Measurements from ENCODE around the gene RAB6D.
"Not testable (repeated sequence)": the region's sequence is repeated elsewhere in the genome, so short reads cannot be mapped to it uniquely, and the experiment has no call there.

Gene RAB6D

DNA sequence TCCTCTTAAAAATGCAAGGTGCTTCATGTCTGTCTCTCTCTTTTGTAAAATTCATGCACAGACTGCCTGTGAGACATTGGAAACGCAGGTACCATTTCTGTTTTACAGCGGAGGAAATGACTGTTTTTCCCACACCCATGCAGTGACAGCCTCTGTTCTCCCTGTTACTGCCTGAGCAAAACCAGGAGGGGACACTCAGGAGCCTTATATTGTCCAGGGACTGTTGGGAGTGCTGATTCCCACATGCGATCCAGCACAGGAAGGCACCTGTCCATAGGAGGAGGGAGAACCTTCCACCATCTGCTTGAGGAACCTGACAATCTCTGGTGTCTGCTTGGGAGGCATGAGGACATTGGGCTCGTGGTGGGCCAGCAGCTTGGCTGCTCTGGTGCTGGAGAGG, 36.9 kb upstream of the RAB6D start:
- DNase-seq (ENCODE audit: low read depth) = no peak
- TF ChIP-seq, protein P1, sequence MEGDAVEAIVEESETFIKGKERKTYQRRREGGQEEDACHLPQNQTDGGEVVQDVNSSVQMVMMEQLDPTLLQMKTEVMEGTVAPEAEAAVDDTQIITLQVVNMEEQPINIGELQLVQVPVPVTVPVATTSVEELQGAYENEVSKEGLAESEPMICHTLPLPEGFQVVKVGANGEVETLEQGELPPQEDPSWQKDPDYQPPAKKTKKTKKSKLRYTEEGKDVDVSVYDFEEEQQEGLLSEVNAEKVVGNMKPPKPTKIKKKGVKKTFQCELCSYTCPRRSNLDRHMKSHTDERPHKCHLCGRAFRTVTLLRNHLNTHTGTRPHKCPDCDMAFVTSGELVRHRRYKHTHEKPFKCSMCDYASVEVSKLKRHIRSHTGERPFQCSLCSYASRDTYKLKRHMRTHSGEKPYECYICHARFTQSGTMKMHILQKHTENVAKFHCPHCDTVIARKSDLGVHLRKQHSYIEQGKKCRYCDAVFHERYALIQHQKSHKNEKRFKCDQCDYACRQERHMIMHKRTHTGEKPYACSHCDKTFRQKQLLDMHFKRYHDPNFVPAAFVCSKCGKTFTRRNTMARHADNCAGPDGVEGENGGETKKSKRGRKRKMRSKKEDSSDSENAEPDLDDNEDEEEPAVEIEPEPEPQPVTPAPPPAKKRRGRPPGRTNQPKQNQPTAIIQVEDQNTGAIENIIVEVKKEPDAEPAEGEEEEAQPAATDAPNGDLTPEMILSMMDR (IDR thresholded peaks at IDR 0.05; ENCODE audit: low read length, missing control alignments) = no peak

DNA sequence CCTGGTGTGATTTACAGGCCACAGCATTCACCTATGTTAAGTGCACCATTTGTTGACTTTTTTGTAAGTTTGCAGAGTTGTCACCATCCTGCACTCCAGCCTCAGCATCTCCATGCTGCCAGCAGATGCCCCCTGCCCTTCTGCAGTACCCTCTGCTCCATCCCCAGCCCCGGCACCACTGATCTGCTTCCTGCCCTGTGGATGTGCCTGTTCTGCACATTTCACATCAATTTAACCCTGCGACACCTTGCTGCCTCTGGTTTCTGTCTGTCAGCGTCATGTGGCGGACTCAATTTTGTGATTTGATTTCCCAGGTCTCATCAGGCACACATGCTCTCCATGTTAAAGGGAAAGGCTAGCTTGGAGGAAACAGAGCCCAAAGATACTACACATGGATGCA, 36.5 kb upstream of the RAB6D start:
- not testable (repeated sequence) for H3K4me3 ChIP-seq (replicated peaks; ENCODE audit: low read depth, low read length); DNase-seq (ENCODE audit: low read depth)

More for the DNA sequence above, 36.9 kb upstream of the RAB6D start:
- no peak overlapping the region for H3K4me3 ChIP-seq (replicated peaks; ENCODE audit: low read depth, low read length)

DNA sequence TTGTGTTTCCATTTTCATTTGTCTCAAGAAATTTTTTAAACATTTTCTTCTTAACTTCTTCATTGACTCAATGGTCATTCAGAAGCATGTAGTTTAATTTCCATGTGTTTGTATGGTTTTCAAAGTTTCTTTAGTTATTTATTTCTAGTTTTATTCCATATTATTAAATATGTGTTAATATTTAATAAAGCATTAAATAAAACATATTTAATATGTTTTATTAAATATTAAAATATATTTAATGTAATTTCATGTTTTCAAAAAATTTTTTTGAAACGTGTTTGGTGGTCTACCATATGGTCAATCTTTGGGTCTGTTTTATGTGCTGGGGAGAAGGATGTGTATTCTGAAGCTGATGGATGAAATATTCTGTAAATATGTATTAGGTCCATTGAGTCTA, 32.2 kb upstream of the RAB6D start:
- H3K4me3 ChIP-seq (replicated peaks; ENCODE audit: low read depth, low read length); DNase-seq (ENCODE audit: low read depth): not testable (repeated sequence)

DNA sequence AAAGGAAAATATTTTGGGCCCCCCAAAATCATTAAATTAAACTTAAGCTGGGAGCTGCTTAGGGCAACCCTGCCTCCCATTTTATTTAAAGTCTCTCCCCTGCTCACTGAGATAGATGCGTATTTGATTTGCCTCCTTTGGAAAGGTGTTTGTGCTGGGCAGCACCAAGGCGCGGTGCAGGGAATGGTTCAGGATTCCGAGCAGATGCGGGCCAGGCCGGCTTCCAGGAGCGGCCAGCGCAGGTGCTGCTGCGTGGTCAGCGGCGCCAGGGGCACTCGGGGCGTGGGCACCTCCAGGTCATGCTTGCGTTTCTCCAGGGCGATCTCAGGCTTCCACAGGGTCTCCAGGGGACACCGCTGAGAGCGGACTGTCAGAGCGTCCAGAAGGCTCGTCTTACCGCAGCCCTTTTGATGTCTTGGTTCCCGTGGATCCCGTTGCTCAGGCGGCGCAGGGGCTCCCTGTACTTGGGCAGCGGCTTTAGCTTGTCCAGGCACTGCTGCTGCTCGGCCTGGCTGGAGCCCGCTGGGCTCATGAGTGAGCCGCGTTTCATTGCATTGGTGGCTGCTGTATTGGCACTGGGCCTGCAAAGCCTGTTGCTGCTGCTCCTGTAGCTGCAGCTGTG, 31.2 kb upstream of the RAB6D start:
- DNase-seq (ENCODE audit: low read depth) = not testable (repeated sequence)

DNA sequence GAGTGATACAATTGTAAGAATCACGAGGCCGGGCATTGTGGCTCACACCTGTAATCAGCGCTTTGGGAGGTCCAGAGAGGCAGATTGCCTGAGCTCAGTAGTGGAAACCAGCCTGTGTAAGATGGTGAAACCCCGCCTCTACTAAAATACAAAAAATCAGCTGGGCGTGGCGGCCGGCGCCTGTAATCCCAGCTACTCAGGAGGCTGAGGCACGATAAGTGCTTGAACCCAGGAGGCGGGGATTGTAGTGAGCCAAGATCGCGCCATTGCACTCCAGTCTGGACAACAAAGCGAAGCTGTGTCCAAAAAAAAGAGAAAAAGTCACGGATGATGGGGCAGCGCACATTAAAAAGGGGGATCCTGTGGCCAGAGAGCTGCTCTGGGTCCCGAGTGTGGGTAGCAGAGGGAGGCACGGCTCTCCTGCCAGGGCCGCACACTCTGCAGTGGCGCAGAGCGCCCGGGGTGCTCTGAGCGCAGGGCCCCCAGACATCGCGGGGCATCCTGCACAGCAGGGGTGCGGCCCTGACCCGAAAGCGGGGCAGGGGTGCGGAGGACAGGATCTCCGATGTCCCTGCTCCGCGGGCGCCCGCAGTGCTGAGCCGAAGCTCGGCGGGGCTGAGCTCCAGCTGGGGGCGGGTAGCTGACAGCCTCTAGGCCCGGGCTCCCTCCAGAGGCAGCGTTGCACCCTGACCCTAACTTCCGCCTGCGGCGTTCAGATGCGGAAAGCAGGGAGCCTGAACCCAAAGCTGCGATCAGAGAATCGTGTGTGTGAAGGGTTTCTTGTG, 30.4 kb upstream of the RAB6D start:
- H3K4me3 ChIP-seq (replicated peaks; ENCODE audit: low read depth, low read length) = peak overlapping the region; percentile 21
- TF ChIP-seq, protein P1 (IDR thresholded peaks at IDR 0.05; ENCODE audit: low read length, missing control alignments) = no peak
- no peak for DNase-seq (ENCODE audit: low read depth)

More for the DNA sequence above, 31.2 kb upstream of the RAB6D start:
- not testable (repeated sequence) for H3K4me3 ChIP-seq (replicated peaks; ENCODE audit: low read depth, low read length)

DNA sequence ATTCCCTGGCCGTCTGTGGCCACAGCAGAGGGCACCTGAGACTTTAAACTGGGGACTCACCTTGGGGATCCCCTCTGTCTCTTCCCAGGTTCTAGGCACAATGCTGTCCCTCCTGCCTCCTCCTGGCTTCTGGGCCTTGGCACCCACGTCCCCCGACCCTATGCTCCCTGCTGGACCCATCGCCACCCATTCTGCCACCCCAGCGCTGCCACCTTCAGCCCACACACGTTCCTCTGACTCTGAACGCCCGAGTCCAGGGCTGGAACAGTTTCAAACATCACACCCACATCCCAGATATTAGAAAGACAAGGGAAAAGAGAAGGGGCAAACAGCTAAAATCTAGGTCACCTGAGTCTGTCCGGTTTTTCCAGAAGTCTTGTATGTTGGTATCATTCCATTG, 28.0 kb upstream of the RAB6D start:
- H3K4me3 ChIP-seq (replicated peaks; ENCODE audit: low read depth, low read length); DNase-seq (ENCODE audit: low read depth): not testable (repeated sequence)

DNA sequence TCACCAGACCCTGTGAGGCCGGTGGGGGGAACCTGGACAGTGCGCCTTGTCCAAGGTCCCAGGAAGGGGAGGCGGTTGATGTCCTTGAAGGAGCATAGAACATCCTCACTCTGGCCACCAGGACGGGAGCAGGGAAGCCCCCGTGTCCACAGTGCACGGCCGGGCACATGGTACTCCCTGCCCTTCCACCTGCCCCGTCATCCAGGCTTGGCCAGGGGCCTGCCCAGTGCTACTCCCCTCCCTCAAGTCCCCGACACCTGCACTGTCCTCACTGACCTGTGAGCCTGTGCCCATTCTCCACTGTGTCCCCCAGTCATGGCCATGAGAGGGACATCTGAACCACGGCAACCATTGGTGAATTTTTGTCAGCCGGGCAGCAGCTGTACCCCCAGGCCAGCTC, 27.5 kb upstream of the RAB6D start:
- H3K4me3 ChIP-seq (replicated peaks; ENCODE audit: low read depth, low read length); DNase-seq (ENCODE audit: low read depth): not testable (repeated sequence)

DNA sequence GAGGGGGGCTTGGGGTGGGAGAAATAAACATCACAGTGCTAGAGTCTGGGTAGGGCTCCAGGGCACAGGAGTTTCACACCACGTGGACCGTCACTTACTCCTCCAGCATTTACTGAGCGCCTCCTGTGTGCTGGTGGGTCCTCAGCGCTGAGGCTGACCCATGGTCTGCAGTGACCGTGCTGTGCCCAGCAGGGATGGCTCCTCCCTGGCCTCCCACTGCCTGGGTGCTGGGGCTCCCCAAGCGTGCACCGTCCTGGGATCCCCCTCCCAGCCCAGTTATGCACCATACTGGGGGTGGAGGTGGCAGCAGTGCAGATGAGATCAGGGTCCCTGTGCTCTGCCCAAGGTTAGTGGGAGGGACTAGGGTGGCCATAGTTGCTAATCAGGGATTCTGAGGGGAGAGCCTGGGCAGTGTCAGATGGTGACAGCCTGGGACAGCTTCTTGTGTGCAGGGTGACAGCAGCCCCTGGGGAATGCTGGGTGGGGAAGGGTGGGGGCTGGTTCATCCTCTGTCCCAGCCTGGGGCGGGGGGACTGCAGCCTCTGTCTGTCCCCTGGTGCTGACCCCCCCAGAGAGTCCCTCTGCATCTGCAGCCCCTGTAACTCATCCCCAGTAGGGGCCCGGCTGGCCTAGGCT, 26.6 kb upstream of the RAB6D start:
- not testable (repeated sequence) for H3K4me3 ChIP-seq (replicated peaks; ENCODE audit: low read depth, low read length); DNase-seq (ENCODE audit: low read depth)

DNA sequence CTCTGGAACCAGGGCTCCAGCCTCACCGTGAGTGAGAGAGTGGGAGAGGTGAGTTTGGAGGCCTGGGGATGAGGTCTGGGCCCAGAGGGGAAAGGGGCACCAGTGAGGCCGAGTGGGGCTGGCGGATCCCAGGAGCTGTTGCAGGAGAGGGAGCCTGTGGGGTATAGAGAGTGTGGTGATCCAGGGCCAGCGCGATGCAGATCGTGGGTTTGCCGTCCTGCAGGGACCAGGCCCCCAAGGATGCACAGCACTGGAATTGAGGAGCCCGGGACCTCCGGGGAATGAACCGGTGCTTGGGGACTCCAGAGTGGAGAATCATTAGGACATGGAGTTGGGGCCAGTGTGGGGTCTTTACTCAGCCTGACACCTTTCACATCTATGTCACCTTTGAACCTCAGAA, 25.7 kb upstream of the RAB6D start:
- TF ChIP-seq, protein P1 (IDR thresholded peaks at IDR 0.05; ENCODE audit: low read length, missing control alignments) = no peak
- DNase-seq (ENCODE audit: low read depth) = no peak
- no peak overlapping the region for H3K4me3 ChIP-seq (replicated peaks; ENCODE audit: low read depth, low read length)

DNA sequence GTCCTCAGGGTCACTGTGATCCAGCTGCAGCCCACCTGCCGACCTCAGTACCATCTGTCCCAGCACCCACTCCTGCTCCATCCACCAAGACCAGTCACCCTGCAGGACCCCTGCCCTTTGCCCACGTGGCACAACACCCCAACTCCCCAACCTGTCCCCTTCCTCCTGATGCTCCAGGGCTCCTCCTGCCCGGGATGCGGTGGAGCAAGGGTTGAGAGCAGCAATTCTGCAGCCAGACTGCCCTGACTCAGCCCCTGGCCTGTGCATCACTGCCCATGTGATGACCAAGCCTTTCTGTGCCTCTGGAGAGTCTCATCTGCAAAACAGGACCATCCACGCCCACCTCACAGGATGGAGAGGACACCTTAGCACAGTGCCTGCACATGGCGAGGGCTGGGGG, 24.9 kb upstream of the RAB6D start:
- H3K4me3 ChIP-seq (replicated peaks; ENCODE audit: low read depth, low read length); DNase-seq (ENCODE audit: low read depth): not testable (repeated sequence)

DNA sequence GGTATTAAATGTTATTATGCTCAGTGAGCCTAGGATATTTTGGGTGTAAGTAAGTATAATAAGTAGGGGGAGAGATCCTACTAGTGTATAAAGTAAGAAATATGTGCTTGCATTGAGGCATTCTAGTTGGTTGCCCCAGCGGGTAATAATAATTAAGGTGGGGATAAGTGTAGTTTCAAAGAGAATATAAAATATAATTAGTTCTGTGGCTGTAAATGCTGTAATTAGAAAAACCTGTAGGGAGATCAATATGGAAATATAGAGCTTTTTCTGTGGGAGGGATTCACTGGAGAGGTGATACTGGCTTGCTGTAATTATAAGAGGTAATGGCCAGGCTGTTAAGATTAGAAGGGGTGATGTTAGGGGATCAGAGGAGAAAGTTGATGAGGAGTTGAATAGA, 9.1 kb upstream of the RAB6D start:
- not testable (repeated sequence) for DNase-seq (ENCODE audit: low read depth)

More for the DNA sequence above, 9.1 kb upstream of the RAB6D start:
- H3K4me3 ChIP-seq (replicated peaks; ENCODE audit: low read depth, low read length) = not testable (repeated sequence)

Measured in fibroblast of pulmonary artery (primary cell).